ENCODE results near the gene TMEM80.
A peak's percentile ranks its signal among the peaks of the same experiment; 100 is the strongest.
"Not testable (repeated sequence)": the region's sequence is repeated elsewhere in the genome, so short reads cannot be mapped to it uniquely, and the experiment has no call there.

Gene TMEM80

DNA sequence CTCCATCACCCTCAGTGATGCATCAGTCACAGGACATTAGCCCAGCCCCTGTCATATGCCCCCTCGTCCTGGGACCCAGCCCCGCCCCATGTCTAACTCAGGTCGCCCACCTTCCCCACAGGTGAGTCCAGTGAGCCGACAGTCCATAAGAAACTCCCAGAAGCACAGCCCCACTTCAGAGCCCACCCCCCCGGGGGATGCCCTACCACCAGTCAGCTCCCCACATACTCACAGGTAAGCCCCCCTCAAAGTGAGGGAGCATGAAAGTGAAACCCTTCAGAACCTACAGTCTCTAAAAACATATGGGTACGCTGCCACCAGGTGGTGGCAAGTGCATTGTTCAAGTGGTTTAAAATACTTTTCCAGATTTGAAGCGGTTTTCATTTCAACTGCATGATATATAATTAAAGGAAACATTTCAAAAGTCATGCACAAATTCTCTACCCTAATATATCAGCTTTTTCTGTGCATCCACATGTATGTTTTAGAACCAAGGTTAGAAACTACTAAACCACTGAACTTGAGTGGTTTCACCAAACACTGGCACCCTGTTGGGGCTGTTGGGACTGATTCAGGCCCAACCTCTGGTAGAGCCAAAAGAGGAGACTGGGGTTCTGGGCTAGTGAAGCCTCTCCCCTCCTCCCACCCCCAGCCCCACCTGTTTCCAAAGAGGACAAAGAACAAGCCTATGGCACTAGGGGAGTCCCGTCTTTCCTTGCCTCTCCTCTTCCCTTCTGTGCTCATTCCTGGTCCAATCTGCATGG lies 27.7 kb downstream of the TMEM80 start:
- DNase-seq, result peak; percentile 58

DNA sequence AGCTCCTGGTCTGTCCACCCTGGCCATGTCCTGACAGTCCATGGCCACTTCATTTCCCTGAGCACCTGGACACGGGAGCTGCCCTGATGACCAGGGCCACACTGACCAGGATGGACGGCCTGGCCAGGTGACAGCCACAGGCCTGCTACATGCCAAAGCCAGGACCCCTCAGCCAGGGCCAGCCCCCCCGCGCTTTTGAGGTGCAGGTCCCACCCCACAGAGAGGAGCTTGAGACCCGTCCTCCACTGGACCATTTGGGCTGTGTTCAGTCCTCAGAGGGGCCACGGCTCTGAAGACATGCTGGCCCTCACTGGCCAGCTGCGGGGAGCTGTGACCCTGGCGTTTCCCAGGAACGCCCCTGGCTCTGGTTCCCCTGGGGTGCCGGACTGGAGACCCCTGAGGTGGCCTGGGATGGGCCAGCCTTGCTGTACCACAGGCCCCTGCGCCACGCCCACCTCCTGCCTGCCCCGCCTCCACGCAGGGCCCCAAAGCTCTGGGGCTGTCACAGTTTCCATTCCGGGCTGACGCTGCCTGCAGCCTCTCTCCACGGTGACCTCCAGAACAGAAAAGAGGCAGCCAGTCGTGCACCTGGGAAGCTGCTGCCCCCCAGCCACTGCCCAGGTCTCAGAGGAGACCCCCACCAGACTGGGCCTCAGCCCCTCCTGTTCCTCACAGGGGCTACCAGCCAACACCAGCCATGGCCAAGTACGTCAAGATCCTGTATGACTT lies 28.6 kb downstream of the TMEM80 start:
- no peak for DNase-seq

DNA sequence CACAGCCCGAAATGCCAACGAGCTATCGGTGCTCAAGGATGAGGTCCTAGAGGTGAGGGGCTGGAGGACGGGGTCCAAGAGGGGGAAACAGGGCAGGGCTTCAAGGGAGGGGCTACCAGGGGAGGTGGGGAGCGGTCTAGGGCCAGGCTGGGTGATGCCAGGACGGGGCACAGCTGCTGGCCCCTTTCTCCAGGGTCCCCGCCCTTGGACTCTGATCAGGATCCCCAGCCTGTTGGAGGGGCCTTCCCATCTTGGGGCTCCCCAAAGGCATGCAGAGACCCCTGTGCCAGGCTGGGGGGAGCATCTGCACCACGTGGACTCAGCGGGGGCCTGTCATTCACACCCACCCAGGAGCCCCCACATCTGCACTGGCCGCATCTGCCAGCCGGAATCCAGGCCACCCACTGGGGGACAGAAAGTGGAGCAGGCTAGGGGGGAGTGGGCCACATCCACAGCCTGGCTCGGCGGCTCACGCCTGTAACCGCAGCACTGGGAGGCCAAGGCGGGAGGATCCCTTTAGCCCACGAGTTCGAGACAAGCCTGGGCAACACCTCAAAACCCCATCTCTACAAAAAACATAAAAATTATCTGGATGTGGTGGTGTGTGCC lies 29.3 kb downstream of the TMEM80 start:
- no peak for DNase-seq

DNA sequence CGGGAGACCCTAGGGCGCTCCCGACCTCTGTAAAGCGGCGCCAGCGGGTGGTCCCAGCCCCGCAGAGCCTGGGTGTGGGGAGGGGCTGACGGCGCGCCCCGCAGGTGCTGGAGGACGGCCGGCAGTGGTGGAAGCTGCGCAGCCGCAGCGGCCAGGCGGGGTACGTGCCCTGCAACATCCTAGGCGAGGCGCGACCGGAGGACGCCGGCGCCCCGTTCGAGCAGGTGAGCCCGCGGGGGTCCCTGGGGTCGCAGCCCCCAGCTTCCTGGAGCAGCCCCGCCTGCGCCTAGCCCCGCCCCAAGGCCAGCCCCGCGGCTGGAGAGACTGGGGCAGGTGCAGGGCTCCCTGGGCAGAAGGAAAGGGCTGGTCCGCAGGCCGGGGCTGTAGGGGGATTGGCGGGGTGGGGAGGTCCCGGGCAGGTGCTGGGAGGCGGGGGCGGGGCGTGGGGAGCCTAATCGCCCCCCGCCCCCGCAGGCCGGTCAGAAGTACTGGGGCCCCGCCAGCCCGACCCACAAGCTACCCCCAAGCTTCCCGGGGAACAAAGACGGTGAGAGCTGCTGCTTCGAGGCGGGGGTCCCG lies 30.1 kb downstream of the TMEM80 start:
- DNase-seq, result no peak

DNA sequence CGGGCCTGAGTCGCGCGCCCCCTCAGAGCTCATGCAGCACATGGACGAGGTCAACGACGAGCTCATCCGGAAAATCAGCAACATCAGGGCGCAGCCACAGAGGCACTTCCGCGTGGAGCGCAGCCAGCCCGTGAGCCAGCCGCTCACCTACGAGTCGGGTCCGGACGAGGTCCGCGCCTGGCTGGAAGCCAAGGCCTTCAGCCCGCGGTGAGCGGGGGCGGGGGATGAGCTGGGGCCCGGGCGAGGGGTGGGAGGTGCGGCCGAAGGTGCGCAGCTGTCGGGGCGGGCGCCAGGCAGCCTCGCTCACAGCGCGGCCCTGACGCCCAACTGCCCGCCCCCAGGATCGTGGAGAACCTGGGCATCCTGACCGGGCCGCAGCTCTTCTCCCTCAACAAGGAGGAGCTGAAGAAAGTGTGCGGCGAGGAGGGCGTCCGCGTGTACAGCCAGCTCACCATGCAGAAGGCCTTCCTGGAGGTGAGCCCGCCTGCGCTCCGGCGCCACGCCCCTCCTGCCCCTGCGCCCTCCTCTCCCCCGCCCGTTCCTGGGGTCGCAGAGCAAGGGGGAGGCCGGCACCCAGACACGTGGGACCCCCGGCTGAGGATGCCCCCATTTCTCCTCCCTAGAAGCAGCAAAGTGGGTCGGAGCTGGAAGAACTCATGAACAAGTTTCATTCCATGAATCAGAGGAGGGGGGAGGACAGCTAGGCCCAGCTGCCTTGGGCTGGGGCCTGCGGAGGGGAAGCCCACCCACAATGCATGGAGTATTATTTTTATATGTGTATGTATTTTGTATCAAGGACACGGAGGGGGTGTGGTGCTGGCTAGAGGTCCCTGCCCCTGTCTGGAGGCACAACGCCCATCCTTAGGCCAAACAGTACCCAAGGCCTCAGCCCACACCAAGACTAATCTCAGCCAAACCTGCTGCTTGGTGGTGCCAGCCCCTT lies 30.9 kb downstream of the TMEM80 start:
- no peak for DNase-seq

DNA sequence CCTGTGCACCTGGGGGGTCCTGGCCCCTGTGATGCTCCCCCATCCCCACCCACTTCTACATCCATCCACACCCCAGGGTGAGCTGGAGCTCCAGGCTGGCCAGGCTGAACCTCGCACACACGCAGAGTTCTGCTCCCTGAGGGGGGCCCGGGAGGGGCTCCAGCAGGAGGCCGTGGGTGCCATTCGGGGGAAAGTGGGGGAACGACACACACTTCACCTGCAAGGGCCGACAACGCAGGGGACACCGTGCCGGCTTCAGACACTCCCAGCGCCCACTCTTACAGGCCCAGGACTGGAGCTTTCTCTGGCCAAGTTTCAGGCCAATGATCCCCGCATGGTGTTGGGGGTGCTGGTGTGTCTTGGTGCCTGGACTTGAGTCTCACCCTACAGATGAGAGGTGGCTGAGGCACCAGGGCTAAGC lies 31.7 kb downstream of the TMEM80 start:
- no peak for DNase-seq

DNA sequence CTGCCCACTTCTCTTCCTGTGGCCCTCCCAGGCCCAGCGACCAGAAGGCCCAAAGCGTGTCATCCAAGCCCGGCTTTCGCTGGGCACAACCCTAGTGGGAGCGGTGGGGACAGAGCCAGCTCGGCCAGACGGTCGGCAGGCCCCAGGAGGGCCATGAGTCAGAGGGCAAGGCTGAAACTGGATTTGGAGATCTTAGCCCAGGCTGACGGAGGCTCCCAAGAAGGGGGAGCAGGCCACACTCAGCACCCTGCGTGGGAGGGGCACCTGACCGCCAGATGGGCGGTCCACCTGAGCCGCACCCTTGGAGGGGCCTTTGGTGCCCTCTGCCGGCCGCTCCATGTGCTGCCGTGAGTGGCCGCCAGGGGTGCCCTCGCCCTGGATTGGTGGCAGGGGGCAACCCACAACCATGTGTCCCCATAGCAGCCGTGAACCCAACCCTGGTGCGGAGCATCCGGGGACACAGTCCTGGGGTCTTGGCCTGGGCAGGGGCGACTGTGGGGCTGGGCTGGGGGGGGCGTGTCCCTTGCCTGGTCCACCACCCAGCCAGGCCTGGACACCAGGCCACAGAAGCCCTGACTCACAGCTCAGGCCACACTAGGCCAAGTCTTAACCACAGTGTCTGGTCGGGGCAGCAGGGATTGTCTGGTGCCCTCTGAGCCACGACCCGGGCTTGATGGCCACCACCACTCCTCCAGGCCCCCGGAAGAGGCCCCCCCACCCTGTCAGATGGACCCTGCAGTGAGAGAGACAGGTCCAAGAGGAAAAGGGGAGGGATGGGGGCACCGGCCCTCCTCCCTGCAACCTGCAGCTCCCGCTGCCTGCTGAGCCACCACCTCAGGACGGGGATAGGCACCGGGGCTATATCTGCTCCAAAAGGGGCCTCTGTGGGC lies 32.5 kb downstream of the TMEM80 start:
- DNase-seq, result peak; percentile 77

- DNase-seq, result no peak
These were observed 33.4 kb downstream of the TMEM80 start for GRCh38 chr11:728901-729491.

DNA sequence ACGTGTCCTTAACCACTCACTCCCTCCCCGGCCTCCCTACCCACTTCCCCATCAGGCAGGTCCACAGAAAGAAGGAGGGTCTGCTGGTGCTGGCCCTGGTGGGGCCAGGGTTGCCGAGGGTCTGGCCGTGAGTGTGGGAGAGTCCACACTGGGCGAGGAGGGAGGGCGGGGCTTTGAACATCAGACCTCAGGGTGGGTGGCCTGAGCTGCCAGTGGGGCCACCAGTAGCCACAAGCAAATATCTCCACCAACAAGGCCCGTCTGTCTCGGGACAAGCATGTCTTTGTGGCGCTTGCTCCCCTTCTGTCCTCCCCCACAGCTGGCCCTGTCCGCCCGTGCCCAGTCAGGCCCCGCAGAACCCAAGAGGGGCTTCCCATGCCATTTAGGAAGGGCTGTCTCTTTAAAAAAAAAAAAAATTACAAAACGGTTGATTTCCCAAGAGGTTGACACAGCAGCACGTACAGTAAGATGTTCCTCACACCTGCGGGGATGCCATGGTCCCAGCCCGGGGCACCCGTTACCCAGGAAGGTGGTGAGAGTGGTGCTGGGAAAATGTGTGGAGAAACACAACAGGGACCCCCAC lies 34.0 kb downstream of the TMEM80 start:
- DNase-seq, result no peak

DNA sequence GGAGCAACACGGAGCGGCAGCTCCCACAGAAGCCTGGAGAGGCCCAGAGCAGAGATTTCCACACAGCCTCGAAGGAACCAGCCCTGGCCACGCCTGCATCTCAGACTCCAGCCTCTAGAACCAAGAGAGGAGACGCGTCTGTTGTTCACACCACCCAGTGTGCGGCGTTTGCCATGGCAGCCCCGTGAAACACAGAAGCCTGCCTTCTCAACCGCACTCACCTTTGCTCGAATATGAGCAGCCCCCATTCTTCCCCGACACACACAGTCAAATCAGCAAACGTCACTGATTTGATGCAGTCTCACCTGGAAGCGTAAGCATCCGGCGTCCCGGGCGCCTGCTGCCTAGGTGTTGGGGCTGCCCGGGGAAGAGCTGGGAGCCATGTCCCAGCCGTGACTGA lies 37.5 kb downstream of the TMEM80 start:
- no peak for DNase-seq

DNA sequence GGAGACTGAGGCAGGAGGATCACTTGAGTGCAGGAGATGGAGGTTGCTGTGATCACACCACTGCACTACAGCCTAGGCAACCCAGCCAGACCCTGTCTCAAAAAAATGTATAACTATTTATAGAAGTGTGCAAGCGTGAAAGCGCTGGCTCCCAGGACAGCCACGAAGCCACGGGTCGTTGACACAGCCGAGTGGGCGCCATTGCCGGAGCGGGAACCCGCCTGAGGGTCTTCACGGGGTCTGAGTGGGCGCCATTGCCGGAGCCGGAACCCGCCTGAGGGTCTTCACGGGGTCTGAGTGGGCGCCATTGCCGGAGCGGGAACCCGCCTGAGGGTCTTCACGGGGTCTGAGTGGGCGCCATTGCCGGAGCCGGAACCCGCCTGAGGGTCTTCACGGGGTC lies 38.9 kb downstream of the TMEM80 start:
- not testable (repeated sequence) for DNase-seq

DNA sequence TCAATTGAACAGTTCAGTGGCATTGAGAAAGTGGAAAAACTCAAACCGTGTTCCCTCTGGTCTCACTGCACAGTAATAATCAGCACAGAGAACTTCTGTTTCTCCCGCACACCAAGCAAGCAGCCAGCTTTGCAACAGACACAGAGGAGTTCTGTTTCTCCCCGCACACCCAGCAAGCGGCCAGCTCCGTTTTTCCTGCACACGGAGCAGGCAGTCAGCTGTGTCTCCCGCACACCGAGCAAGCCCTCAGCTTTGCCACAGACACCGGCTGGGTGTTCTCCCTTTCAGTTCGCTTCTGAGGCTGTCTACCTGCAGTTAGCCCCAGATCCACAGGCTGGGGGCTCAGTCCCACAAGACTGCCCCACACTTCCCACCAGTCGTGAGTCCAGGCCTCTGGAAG lies 41.8 kb downstream of the TMEM80 start:
- DNase-seq, result no peak

DNA sequence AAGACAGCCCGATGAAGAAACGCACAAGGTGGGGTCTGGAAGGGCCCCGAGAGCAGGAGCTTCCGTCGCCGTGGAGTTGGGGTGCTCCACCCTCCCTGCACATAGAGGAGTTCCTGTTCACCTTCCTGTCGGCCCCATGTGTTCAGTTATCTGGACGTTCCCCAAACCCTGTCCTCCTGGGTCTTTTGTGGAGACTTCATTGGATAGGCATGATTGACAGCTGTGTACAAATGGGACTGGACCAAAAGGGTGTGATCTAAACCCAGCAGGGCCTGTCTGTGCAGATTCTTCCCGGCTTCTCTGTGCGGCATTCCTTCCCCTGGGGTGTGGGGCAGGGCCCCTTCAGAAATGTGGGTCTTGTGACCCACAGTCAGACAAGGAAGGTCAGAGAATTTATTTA lies 42.3 kb downstream of the TMEM80 start:
- DNase-seq, result not testable (repeated sequence)

DNA sequence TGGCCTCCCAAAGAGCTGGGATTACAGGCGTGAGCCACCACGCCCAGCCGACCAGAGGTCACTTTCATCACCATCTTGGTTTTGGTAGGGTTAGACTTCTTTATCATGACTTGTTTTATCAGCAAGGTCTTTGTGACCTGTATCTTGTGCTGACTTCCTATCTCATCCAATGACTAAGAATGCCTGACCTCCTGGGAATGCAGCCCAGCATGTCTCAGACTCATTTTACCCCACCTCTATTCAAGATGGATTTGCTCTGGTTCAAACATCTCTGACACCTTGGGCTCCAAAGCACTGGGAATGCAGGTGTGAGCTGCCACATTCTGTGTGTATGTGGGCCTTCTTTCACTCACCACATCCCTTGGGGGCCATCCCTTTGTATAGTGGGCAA lies 46.5 kb downstream of the TMEM80 start:
- no peak for DNase-seq

DNA sequence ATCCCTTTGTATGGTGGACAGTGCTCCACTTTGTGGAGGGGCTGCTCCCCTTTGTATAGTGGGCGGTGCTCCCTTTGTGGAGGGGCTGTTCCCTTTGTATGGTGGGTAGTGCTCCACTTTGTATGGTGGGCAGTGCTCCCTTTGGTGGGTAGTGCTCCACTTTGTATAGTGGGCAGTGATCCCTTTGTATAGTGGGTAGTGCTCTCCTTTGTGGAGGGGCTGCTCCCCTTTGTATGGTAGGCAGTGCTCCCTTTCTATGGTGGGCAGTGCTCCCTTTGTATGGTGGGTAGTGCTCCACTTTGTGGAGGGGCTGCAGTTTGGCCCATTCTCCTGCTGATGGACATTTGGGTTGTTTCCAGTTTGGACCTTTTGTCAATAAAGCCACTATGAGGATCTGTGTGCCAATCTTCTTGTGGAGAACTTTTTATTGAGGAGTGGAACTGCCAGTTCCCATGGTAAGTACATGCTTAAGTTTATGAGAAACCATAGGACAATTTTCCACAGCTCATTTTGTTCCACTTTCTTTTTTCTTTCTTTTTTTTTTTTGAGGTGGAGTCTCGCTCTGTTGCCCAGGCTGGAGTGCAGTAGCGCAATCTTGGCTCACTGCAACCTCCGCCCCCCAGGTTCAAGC lies 47.1 kb downstream of the TMEM80 start:
- no peak for DNase-seq

- DNase-seq, result no peak
These were observed 49.8 kb downstream of the TMEM80 start for GRCh38 chr11:745428-745827.

DNA sequence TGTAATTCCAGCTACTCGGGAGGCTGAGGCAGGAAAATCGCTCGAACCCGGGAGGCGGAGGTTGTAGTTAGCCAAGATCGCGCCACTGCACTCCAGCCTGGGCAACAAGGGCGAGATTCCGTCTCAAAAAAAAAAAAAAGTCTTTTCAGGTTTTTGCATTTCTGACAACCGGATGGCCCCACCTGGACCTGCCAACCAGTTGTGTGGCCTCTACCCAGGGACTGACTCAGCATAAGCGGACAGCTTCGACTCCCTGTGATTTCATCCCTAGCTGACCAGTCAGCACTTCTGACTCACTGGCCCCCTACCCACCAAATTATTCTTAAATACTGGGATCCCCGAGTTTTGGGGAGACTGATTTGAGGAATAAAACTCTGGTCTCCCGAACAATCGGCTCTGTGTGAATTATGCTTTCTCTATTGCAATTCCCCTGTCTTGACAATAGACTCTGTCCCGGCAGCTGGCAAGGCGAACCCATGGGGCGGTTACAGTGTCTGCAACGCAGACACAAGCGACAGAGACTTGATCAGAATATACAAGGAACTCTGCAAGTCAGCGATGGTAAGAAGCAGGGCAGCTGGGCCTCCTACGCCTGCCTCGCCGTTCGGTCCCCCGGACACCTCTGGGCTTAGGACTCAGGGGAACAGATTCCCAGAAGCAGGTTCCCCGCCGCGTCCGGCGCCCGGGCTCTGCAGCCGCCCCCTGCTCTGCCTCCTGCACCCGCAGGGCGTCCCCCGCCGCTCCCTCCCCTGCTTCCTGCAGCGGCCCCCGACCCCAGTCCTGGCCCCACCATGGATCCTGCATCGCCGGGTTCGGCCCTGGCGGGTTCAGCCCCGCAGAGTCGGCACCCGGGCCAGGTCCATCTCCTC lies 50.9 kb downstream of the TMEM80 start:
- peak; percentile 37 for DNase-seq

- DNase-seq, result peak; percentile 93
These were observed 51.8 kb downstream of the TMEM80 start, which contains the start of gene TALDO1 for GRCh38 chr11:747158-748006. Gene TALDO1 (plus strand): TSS chr11:747464. CDS start chr11:747482, 18 bp downstream.
